SKM-1 treated with dmso at 0.1 percent for 144 hours (cell line): Measurements from ENCODE around the gene PPM1G.
"Not testable (repeated sequence)": the region's sequence is repeated elsewhere in the genome, so short reads cannot be mapped to it uniquely, and the experiment has no call there.

Source experiments
- DNase-seq: peaks from one replicate; lab custom pipeline; 2025; ENCODE audit not compliant: unreplicated experiment; lab: John Stamatoyannopoulos, UW

PPM1G gene

GRCh38 chr2:27409321-27410073 lies at the start of gene PPM1G:
Gene PPM1G, minus strand, starts transcription at chr2:27409591. Its CDS starts 169 bp downstream, at chr2:27409422.
- peak; percentile 91 for DNase-seq

DNA sequence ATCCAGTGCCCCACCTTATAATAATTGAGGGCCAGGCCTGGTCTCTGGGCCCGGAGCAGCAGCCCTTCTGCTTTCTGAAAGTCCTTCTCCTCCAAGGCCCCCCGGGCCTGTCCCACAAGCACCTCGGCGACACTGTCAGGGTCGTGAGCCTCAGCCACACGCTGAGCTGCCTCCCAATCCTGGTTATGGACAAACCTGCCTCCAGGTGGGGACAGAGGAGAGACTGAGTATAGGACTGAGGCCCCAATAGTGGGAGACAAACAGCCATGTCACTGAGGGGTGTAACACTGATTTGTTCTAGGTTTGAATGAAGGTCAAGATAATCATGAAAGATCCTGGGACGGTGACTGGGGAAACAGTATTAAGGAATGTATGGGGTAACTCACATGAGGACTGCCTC lies 44.6 kb upstream of the PPM1G start:
- DNase-seq: no peak

GRCh38 chr2:27451095-27451494 lies 41.7 kb upstream of the PPM1G start:
- DNase-seq: no peak

GRCh38 chr2:27448381-27448780 lies 39.0 kb upstream of the PPM1G start:
- DNase-seq: no peak

GRCh38 chr2:27446057-27446456 lies 36.7 kb upstream of the PPM1G start:
- DNase-seq: no peak

- DNase-seq: no peak
Observed at GRCh38 chr2:27445615-27446014, 36.2 kb upstream of the PPM1G start.

GRCh38 chr2:27445155-27445554 lies 35.8 kb upstream of the PPM1G start:
- DNase-seq: no peak

- DNase-seq: no peak
Observed at GRCh38 chr2:27442920-27443282, 33.5 kb upstream of the PPM1G start.

GRCh38 chr2:27441958-27442919 lies 32.8 kb upstream of the PPM1G start, which contains the start of gene KRTCAP3:
Gene KRTCAP3, plus strand, starts transcription at chr2:27442381. Its CDS starts 32 bp downstream, at chr2:27442413.
- no peak for DNase-seq

DNA sequence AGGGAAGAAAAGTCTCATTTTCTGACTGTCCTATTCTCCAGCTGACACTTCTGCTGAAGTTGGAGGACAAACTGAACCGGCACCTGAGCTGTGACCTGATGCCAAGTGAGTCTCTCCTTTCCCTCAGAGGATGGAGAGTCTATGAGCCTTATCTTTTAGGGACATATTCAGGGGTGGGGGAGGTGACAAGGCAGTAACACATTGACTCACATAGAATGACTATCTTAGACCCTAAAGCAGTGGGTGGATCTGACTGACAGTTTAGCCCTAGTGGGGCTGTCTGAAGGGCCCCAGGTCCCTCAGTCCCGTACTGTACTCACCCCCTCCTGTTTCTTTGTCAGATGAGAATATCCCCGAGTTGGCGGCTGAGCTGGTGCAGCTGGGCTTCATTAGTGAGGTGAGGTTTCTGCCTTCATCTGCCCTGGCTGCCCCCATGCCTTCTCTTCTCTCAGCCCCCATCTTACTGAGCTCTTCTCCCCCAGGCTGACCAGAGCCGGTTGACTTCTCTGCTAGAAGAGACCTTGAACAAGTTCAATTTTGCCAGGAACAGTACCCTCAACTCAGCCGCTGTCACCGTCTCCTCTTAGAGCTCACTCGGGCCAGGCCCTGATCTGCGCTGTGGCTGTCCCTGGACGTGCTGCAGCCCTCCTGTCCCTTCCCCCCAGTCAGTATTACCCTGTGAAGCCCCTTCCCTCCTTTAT lies 32.0 kb upstream of the PPM1G start:
- no peak for DNase-seq

DNA sequence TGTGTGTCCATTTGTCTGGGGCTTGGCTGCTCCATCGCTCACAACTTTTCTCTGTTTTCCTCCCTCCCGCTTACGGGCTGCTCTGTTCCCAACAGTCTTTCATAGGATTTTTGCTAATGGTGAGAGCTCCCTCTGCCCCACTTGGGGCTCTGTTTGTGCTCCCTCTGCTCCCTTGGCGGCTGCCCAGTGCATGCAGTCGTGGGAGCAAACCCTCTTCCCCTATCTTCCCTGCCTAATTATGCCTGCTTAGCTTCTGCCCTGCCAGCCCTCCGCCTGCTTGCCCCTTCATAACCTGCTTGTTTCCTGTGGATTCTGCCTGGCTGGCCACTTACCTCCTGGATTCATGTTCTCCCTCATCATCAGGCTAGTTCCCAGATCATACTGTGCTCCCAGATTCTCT lies 26.2 kb upstream of the PPM1G start:
- no peak for DNase-seq

GRCh38 chr2:27431395-27431794 lies 22.0 kb upstream of the PPM1G start:
- no peak for DNase-seq

- peak; percentile 60 for DNase-seq
Observed at GRCh38 chr2:27428978-27429541, 19.7 kb upstream of the PPM1G start.

DNA sequence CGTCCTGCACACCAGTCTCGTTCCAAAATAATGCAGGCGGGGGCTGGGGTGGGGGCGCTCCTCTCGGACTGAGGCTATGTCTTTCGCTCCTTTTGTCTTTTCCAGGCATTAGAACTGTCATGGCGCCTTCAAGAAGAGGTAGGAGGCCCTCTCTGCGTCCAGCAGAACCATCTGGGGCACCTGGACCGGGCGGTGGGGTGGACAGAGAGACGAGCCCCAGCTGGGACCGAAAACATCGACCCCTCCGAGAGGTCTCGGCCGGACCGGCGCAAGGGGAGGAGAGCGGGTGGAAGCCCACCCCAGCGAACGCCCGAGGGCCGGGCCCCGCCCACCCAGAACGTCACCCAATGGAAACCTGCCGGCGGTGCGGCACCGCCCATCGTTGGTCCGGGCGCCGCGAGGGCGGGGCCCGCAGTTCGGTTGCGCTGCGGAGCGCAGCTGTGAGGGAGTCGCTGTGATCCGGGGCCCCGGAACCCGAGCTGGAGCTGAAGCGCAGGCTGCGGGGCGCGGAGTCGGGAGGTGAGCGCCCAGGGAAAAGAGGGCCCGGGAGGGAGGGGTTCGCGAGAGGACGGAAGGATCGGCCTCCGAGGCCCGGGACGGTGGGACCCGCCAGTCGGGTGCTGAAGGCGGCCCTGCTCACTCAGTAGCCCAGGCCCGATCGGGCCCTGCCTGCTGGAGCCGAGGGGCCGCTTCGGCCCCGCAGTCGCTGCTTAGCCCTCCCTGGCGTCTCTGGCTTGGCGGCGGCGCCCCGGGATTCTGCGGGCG lies 19.0 kb upstream of the PPM1G start, which contains the start of gene NRBP1:
Gene NRBP1 (plus strand): TSS at position 419 of the 765 bp plus-strand sequence. CDS start 4,643 bp downstream, outside the sequence.
- DNase-seq: peak; percentile 78

DNA sequence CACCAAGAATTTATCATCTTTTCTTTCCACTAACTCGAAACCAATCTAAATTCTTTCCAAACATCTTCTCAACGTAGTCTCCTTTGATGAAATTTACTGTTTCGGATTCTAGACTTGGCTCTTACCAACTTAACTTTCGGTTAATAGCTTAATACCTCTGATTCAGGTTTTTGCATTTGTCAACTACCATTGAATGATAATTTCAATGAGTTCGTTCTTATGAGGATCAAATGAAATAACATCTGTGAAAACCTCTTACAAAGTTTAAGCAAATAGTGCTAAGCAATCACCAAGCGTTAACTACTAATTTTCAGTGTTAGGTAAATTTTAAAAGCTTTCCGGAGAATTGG lies 18.4 kb upstream of the PPM1G start:
- DNase-seq: no peak

DNA sequence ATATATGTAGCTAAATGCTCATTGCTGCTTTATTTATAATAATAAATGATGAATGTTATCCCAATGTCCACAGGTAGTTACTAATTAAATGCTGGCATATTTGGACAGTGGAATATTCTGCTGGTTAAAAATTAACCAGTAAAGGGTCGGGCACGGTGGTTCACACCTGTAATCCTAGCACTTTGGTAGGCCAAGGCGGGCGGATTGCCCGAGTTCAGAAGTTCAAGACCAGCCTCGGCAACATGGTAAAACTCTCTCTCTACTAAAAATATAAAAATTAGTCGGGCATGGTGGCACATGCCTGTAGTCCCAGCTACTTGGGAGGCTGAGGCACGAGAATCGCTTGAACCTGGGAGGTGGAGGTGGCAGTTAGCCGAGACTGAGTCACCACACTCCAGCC lies 15.6 kb upstream of the PPM1G start:
- DNase-seq: not testable (repeated sequence)

DNA sequence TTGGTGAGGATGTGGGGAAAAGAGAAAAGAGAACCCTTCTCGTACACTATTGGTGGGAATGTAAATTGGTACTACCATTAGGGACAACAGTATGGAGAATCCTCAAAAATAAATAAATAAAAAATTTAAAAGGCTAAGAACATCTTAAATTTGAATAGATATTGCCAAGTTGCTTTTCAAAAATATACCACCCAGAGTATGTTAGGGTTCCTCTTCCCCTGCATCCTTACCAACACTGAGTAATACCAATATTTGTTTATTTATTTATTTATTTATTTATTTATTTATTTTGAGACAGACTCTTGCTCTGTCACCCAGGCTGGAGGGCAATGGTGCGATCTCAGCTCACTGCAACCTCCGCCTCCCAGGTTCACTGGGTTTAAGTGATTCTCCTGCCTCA lies 13.6 kb upstream of the PPM1G start:
- DNase-seq: no peak

DNA sequence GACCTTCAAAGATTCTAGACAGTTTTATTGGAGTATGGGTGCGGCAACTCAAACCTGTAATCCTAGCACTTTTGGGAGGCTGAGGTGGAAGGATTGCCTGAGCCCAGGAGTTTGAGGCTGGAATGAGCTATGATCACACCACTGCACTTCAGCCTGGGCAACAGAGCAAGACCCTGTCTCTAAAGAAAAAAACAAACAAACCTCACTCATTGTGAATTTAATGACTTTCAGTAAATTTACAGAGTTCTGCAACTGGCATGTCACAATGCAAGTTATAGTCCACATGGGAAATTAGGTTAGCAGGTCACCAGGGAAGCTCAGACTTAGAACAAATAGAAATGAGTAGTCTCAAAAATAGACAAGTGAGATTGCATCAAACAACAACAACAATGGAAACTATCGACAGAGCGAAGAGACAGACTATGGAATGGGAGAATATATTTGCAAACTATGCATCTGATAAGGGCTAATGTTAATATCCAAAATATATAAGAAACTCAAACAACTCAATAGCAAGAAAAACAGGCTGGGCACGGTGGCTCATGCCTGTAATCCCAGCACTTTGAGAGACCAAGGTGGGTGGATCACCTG lies 12.4 kb upstream of the PPM1G start:
- DNase-seq: no peak

DNA sequence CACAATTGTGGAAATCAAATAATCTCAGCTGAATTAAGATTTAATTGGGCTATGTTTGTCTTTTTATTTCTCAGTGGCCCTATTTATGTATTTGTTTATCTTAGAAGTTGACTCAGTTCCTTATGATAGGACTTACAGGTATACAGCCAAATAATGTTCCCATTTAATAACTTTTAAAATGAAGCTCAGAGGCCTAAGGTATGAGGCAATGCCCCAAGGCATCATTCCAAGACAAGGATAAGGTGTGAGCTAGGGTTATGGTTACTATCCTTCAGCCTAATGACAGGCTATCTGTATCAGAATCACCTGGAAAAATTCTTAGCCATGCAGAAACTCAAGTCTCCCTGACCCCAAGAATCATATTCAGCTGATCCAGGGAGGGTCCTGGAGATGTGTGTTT lies 11.6 kb upstream of the PPM1G start:
- no peak for DNase-seq

DNA sequence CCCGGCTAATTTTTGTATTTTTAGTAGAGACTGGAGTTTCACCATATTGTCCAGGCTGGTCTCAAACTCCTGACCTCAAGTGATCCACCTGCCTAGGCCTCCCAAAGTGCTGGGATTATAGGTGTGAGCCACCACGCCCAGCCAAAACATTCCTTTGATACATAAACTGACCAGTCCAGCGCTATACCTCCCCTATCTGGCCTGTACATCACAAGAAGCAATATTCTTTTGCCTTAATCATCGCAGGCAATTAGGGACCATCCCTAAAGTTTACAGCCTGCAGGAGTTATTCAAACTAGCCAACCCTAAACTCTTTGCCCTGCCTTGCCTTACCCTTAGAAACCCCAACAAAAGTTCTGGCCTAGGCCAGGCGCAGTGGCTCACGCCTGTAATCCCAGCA lies 6.8 kb upstream of the PPM1G start:
- DNase-seq: no peak
